Measurements from ENCODE around the gene SEZ6L. TPM values are rescaled to one million over a fixed set of nuclear protein-coding genes. Genes with fewer than 3 reads are reported as not detected.

Gene SEZ6L
- total RNA-seq, 1 donor from 2014 or later: 0.65 TPM

DNA sequence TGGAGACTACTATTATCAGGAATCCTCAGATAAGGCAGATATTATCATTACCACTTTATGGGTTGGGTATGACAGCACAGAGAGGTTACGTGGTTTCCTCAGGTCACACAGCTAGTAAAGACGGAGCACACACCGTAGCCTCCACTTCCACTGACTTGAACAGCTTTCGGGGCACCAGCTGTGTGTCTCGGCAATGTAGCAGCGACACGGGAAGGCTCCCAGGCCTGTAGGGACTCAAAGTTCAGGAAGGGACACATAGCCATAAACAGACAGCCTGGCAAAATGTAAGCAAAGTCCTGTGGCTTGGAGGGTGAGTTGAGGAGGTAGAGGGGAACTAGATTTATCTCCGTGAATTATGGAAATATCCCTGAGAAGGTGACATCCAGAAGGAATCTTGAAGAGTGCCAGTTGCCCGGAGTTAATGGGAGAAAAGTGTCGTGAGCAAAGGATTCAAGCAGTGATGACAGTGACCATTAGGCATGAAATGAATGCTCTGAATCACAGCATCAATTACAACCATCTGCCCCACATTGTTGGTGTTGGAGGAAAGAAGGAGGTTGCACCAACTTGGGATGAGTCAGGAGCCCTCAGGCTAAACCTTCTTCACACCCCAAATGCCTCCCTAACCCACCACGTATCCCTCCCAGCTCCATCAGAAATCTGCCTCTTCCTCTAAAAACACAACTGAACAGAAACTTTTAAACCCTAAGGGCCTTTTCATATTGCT is 153.1 kb downstream of the SEZ6L start:
- DNase-seq (ENCODE audit: low spot score): no peak
- intact Hi-C loops (cut with DNase I): no loop called here

- intact Hi-C loops (cut with DNase I): no loop called here
- no peak for DNase-seq (ENCODE audit: low spot score)
Observed at GRCh38 chr22:26323013-26323412, 153.8 kb downstream of the SEZ6L start.

DNA sequence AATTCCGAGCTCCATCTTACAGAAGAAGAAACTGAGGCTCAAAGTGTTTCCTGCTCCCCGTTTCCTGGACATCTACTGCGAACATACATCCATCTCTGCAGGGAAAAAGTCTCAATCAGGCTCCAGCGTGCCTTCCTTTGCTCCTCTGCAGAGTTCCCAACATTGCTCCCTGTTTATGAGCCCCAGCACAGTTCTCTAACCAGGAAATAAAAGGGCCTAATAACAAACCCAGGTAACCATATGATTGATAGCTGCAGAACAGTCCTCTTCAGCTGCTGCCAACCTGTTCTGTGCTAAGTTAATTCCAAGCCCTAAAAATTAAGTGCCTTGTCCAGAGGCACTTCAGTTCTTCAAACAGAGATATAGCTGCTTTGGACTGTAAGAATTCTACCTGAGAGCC is 154.9 kb downstream of the SEZ6L start:
- intact Hi-C loops (cut with DNase I): no loop called here
- DNase-seq (ENCODE audit: low spot score): no peak

GRCh38 chr22:26325641-26326040 is 156.4 kb downstream of the SEZ6L start:
- intact Hi-C loops (cut with DNase I): no loop called here
- no peak for DNase-seq (ENCODE audit: low spot score)

DNA sequence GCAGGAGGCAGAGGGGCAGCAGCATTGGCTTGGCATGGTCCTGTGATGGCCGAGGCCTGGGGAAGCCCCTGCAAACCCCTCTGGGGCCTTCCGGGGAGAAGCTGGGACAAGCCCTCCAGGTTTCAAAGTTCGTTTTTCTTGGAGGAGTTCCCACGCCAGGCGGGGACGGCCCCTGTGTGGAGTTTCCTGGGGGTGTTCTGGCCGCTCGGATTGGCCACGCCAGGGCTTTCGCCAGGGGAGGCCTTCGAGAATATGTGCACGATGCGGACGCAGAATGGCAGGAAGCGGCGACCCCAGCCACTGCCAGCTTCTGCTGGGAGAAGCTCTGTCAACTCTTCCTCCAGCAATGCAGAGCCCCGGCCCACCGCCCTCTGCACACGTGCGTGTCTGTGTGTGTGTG is 157.5 kb downstream of the SEZ6L start:
- no peak for DNase-seq (ENCODE audit: low spot score)
- intact Hi-C loops (cut with DNase I): no loop called here

DNA sequence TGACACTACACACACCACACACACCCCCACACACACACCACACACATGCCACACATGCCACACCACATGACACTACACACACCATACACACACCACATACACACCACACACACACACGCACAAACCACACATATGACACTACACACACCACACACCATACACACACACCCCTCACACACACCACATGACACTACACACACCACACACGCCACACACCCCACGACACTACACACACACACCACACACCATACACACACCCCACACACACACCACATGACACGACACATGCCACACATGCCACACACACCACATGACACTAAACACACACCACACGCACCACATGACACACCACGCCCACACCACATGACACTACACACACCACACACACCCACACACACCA is 158.0 kb downstream of the SEZ6L start:
- DNase-seq (ENCODE audit: low spot score): no peak
- intact Hi-C loops (cut with DNase I): no loop called here

GRCh38 chr22:26328221-26328620 is 159.0 kb downstream of the SEZ6L start:
- DNase-seq (ENCODE audit: low spot score): no peak
- intact Hi-C loops (cut with DNase I): no loop called here

- no peak for DNase-seq (ENCODE audit: low spot score)
- intact Hi-C loops (cut with DNase I): loop anchor here (2.0 kb wide), 1 partner anchor 244 kb away; no protein-coding TSS in a partner anchor
Observed at GRCh38 chr22:26330971-26331625, 161.8 kb downstream of the SEZ6L start.

DNA sequence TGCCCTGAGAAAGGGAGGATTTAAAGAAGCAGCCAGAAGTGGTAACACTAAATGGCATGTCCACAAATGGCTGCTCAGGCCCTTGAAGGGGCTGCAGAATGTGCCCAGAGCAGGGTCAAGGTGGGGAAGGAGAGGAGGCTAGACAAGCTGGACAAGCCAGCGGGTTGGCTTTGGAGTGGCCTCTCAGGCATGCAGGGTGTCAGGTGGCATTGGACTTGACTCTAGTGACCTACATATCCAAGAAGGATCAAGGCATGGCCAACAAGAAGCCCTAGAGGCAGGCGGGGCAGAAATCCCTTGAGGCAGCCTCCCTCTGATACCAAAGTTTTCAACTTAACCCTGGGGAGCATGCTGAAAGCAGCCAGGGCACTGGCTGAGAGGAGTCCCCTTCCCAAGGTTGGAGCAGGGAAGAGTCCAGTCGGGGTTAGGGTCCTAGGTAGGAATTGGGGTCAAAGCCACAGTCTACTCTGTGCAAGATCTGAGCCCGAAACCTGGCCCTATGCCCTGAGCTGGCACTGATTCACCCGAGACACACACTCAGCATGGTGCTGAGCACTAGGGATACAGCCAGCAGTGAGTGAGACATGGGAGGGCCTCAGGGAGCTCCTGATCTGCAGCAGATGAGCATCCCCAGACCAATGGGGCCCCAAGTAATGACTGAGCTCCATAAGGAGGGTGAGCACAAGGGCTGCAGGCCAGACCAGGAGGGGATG is 164.0 kb downstream of the SEZ6L start:
- no peak for DNase-seq (ENCODE audit: low spot score)
- intact Hi-C loops (cut with DNase I): no loop called here

DNA sequence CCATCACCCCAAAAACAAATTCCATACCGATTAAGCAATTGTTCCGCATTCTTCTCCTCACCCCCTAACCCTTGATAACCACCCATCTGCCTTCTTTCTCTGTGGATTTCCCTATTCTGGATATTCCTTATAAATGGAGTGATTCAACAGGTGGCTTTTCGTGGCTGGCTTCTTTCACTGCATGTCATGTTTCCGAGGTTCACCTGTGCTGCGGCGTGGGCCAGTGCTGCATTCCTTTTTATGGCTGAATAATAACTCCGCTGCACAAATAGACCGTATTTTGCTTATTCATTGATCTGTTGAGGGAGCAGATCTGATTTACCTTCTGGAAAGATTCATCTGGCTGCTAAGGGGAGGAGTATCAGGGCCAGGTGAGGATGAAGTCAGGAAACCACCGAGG is 165.0 kb downstream of the SEZ6L start:
- no peak for DNase-seq (ENCODE audit: low spot score)
- intact Hi-C loops (cut with DNase I): no loop called here

GRCh38 chr22:26336773-26337172 is 167.5 kb downstream of the SEZ6L start:
- intact Hi-C loops (cut with DNase I): no loop called here
- DNase-seq (ENCODE audit: low spot score): no peak

- intact Hi-C loops (cut with DNase I): no loop called here
- DNase-seq (ENCODE audit: low spot score): no peak
Observed at GRCh38 chr22:26339755-26340154, 170.5 kb downstream of the SEZ6L start.

GRCh38 chr22:26342745-26343410 is 173.6 kb downstream of the SEZ6L start:
- intact Hi-C loops (cut with DNase I): no loop called here
- DNase-seq (ENCODE audit: low spot score): no peak

DNA sequence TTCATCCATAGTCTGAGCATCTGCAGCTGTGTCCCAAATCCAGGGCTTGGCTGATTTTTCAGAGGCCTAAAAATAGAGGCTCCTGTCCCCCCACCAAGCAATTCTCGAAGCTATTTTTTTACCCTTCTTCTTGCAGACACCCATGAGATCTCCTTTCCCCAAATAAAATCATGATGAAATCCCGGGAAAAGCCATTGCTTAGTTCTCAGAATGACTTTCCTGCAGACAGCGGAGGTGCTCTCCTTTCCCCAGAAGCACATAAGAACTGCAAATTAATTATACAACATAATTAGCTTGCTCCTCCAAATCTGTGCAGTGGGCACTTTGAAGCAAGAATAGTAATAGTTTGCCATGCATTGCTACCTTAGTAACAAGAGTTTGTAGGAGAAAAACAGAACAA is 176.2 kb downstream of the SEZ6L start:
- intact Hi-C loops (cut with DNase I): no loop called here
- DNase-seq (ENCODE audit: low spot score): no peak

DNA sequence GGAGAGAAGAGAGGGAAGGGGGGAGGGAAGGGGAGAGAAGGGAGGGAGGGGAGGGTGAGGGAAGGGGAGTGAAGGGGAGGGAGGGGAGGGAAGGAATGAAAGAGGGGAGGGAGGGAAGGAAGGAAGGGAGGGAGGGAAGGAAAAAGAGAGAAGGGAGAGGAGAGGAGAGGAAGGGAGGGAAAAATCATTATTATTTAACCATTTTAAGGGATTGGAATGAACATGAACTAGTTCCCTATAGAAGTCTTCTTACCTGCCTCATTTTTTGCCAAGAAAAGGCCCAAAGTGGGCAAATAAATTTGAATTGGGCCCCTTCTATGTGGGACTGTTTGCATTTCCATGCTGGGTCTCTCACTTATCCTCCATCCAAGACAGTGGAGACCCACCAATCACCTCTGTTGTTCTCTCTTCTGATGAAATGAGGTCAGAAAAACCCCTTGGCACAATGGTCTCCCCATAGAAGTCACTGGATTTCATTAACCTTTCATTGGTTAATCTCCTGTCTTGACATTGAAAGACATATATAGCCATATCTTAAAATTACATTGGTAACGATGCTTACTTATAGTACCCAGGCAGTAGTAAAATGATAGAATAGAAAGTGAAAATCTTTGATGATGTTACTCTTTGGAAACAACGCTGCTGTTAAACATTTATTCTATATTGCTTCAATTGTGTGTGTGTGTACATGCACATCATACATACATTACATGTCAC is 179.7 kb downstream of the SEZ6L start:
- DNase-seq (ENCODE audit: low spot score): no peak
- intact Hi-C loops (cut with DNase I): no loop called here

DNA sequence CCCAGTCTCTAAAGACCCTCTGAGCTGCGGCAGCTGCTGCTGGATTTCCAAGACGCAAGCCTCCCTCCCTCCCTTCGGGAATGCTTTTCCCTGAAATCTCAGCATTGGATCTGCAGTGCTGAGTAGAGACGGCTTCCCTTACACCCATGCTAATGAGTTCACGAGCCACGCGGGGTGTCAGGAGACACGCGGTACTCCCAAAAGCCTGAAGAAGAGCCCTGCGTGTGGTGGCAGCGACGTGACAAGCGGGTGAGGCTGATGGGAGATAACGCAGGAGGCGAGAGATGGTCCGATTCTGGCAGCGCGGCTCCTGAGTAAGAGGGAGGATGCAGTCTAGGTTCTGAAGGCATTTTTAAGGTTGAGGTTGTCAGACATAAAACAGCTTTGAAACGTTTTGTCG is 185.4 kb downstream of the SEZ6L start:
- no peak for DNase-seq (ENCODE audit: low spot score)
- intact Hi-C loops (cut with DNase I): no loop called here

GRCh38 chr22:26357281-26357680 is 188.0 kb downstream of the SEZ6L start:
- intact Hi-C loops (cut with DNase I): no loop called here
- no peak for DNase-seq (ENCODE audit: low spot score)

- DNase-seq (ENCODE audit: low spot score): no peak
- intact Hi-C loops (cut with DNase I): no loop called here
Observed at GRCh38 chr22:26357813-26358212, 188.6 kb downstream of the SEZ6L start.

DNA sequence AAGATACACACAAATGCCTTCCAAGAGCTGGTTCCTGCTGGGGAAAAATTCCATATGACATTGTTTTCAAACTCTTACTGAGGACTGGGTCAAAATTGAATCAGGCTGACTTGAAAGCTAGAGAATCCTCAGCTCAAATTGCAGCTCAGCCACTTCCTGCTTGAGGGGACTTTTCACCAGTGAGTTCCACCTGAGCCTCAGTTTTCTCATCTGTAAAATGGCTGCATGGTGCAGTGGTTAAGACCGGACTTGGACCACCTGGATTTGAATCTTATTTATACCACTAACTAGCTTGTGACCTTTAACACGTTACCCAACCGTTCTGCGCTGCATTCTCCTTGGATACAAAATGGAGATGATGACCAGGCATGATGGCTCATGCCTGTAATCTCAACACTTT is 189.9 kb downstream of the SEZ6L start:
- intact Hi-C loops (cut with DNase I): no loop called here
- no peak for DNase-seq (ENCODE audit: low spot score)

All from cardiac septum (tissue), 1 donor.